Caco-2 (cell line): Measurements from ENCODE around the gene INTS6. TPM values are rescaled to one million over a fixed set of nuclear protein-coding genes. Genes with fewer than 3 reads are reported as not detected.
A peak's percentile ranks its signal among the peaks of the same experiment; 100 is the strongest.

Source experiments
- BruUV-seq: library from RNA; stranded (reverse); fragments of 400-500 nt; replicated peaks from 2 replicates; lab custom pipeline; 2021; lab: Mats Ljungman, UMichigan
- CTCF ChIA-PET: fragments of 300-600 bp; sonication (Branson Sonifier 250); formaldehyde crosslinking; loops from one replicate; lab custom pipeline; 2022; ENCODE audit warnings: antibody characterized with exemption; lab: Charles Lee
- POLR2A ChIA-PET: fragments of 300-600 bp; sonication (Branson Sonifier 250); formaldehyde crosslinking; loops from one replicate; lab custom pipeline; 2022; ENCODE audit warnings: antibody characterized with exemption; lab: Charles Lee
- DNase-seq, 2 experiments: peaks; one replicate each; pipeline versions ENCODE4 v3.0.0 to v3.0.0-alpha.2; 2020 to 2022
- H3K27me3 ChIP-seq: replicated peaks from 2 replicates; pipeline ENCODE4 v1.6.0; 2011; ENCODE audit warnings: low read length; ENCODE audit not compliant: control insufficient read depth, insufficient read depth
- H3K36me3 ChIP-seq: 2 replicates; pipeline ENCODE4 v1.5.1; 2011; ENCODE audit warnings: low read length; ENCODE audit not compliant: control insufficient read depth, insufficient read depth
- H3K4me1 ChIP-seq: fragments of 250-450 bp; sonication (Bioruptor Pico); 2 replicates; pipeline ENCODE4 v1.5.1; 2020; ENCODE audit warnings: mild to moderate bottlenecking
- H3K4me3 ChIP-seq: 2 replicates; pipeline ENCODE4 v1.5.1; 2011; ENCODE audit warnings: low read depth, mild to moderate bottlenecking, control low read depth, low read length
- H3K9me3 ChIP-seq: fragments of 250-450 bp; sonication (Bioruptor Pico); 2 replicates; pipeline ENCODE4 v1.5.1; 2020; ENCODE audit warnings: mild to moderate bottlenecking, moderate library complexity
- H3K27ac Mint-ChIP-seq: one replicate; pipeline ENCODE4 v1.8.0; 2022; ENCODE audit warnings: mixed read lengths; ENCODE audit not compliant: unreplicated experiment
- H3K27me3 Mint-ChIP-seq: one replicate; pipeline ENCODE4 v1.8.0; 2022; ENCODE audit warnings: mixed read lengths; ENCODE audit not compliant: insufficient read depth, unreplicated experiment
- H3K36me3 Mint-ChIP-seq: one replicate; pipeline ENCODE4 v1.8.0; 2022; ENCODE audit warnings: mild to moderate bottlenecking, mixed read lengths; ENCODE audit not compliant: insufficient read depth, unreplicated experiment
- H3K4me1 Mint-ChIP-seq: one replicate; pipeline ENCODE4 v1.8.0; 2022; ENCODE audit warnings: low read depth, mixed read lengths; ENCODE audit not compliant: unreplicated experiment
- H3K4me3 Mint-ChIP-seq: one replicate; pipeline ENCODE4 v1.8.0; 2022; ENCODE audit warnings: mild to moderate bottlenecking, moderate library complexity, mixed read lengths; ENCODE audit not compliant: unreplicated experiment
- H3K9me3 Mint-ChIP-seq: one replicate; pipeline ENCODE4 v1.8.0; 2022; ENCODE audit warnings: mixed read lengths; ENCODE audit not compliant: unreplicated experiment
- intact Hi-C: fragments of 100-400 bp; cut with micrococcal nuclease; formaldehyde crosslinking; loops from one replicate; pipeline ENCODE4 v1.10.0; 2022; ENCODE audit not compliant: unreplicated experiment
- total RNA-seq: library from RNA; stranded (reverse); gene quantifications from 2 replicates; pipeline ENCODE4 v1.2.3, GENCODE V29; 2022
- TF ChIP-seq, protein P1 (sequence below), 2 experiments: fragments of 200-600 bp in 1 of 2; IDR thresholded peaks; 1 replicate in 1 of 2; 2 replicates in 1 of 2; pipeline versions ENCODE4 v1.5.1 to v1.8.0; 2011 to 2022; ENCODE audit warnings: antibody characterized with exemption in 1 of 2, control low read depth in 1 of 2, inconsistent platforms in 1 of 2, low read depth in 1 of 2, low read length in 1 of 2, mild to moderate bottlenecking in 1 of 2, moderate library complexity in 1 of 2; ENCODE audit not compliant: insufficient read depth in 1 of 2, severe bottlenecking in 1 of 2, unreplicated experiment in 1 of 2

Gene INTS6
- total RNA-seq, 1 experiment from 2014 or later: 42.6 TPM

DNA sequence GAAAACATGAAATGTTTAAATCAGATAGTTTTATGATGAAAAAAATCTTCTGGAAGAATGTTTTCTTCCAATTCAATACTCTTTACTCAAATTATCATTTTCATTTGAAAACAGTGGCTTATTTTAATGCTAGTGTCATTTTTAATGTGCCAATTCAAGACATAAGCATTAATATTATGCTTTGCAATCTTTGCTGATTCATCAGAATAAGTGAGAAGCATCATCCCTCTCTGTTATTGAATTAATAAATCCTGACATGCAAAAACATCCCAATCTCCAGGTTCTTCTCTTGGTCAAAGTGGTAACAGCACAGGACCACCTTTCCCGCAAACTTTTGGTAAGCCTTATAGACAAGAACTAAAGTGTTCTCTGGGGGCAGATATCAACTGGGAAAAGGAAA, 3.8 kb downstream of the INTS6 start:
- H3K9me3 Mint-ChIP-seq: no peaks in the 10 kb centered on the region
- H3K36me3 Mint-ChIP-seq: peaks cover 50% of the 10 kb centered on the region
- ChIA-PET CTCF (no interaction called here), POLR2A (no interaction called here)
- TF ChIP-seq, protein P1, sequence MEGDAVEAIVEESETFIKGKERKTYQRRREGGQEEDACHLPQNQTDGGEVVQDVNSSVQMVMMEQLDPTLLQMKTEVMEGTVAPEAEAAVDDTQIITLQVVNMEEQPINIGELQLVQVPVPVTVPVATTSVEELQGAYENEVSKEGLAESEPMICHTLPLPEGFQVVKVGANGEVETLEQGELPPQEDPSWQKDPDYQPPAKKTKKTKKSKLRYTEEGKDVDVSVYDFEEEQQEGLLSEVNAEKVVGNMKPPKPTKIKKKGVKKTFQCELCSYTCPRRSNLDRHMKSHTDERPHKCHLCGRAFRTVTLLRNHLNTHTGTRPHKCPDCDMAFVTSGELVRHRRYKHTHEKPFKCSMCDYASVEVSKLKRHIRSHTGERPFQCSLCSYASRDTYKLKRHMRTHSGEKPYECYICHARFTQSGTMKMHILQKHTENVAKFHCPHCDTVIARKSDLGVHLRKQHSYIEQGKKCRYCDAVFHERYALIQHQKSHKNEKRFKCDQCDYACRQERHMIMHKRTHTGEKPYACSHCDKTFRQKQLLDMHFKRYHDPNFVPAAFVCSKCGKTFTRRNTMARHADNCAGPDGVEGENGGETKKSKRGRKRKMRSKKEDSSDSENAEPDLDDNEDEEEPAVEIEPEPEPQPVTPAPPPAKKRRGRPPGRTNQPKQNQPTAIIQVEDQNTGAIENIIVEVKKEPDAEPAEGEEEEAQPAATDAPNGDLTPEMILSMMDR (IDR thresholded peaks at IDR 0.05; ENCODE audit: insufficient read depth in 1 of 2, low read depth in 1 of 2, low read length in 1 of 2, severe bottlenecking in 1 of 2, unreplicated experiment in 1 of 2): no peak
- no TSS peak for BruUV-seq
- Histone ChIP-seq H3K4me3 (no peak overlapping the region), H3K36me3 (no peaks in the 10 kb centered on the region), H3K4me1 (peaks cover 6% of the 10 kb centered on the region; the same call in 1 of the 2 replicates), H3K27me3 (no peaks in the 10 kb centered on the region), H3K9me3 (no peaks in the 10 kb centered on the region)
- no peaks in the 10 kb centered on the region for H3K27me3 Mint-ChIP-seq
- no peak for DNase-seq
- H3K4me3 Mint-ChIP-seq: no peak overlapping the region
- no peak overlapping the region for H3K27ac Mint-ChIP-seq
- no peaks in the 10 kb centered on the region for H3K4me1 Mint-ChIP-seq
- intact Hi-C loops: no loop called here

DNA sequence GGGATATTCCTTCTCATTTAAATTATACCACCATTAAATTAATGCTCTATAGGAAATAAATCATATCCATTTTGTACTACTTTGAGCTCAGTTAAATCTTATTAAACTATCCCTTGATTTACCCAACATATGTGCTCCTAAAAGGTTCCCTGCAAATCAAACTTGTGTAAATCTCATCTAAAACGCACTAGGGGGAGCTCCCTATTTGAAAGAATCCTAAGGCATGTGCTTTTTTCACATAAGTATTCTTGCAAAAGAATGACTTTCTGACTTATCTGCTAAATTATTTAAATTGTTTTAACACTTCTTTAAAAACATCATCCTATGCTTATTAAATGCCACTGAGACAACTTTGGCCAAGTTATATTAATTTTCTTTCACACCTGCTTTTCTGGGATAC, 7.9 kb downstream of the INTS6 start:
- no peak for DNase-seq
- Histone ChIP-seq H3K4me3 (no peak overlapping the region), H3K9me3 (no peaks in the 10 kb centered on the region), H3K27me3 (no peaks in the 10 kb centered on the region), H3K36me3 (no peaks in the 10 kb centered on the region), H3K4me1 (no peaks in the 10 kb centered on the region)
- Mint-ChIP-seq H3K27ac (no peak overlapping the region), H3K36me3 (peaks cover 25% of the 10 kb centered on the region), H3K9me3 (no peaks in the 10 kb centered on the region), H3K4me1 (no peaks in the 10 kb centered on the region), H3K4me3 (no peak overlapping the region), H3K27me3 (no peaks in the 10 kb centered on the region)
- POLR2A ChIA-PET: interaction anchor here (1.1 kb wide), 1 partner anchor 8 kb away, joined by 12 read pairs; the partner anchor contains the start of gene INTS6
- intact Hi-C loops: loop anchor here (2.0 kb wide), 1 partner anchor 352 kb away; no protein-coding TSS in a partner anchor
- BruUV-seq: no TSS peak
- TF ChIP-seq, protein P1 (IDR thresholded peaks at IDR 0.05; ENCODE audit: insufficient read depth in 1 of 2, low read depth in 1 of 2, low read length in 1 of 2, severe bottlenecking in 1 of 2, unreplicated experiment in 1 of 2): peak; percentile 26 to 41
- CTCF ChIA-PET: interaction anchor here (0.6 to 1.3 kb wide), 3 partner anchors 178 to 353 kb away, joined by 3 to 8 read pairs (median 3); no protein-coding TSS in a partner anchor

DNA sequence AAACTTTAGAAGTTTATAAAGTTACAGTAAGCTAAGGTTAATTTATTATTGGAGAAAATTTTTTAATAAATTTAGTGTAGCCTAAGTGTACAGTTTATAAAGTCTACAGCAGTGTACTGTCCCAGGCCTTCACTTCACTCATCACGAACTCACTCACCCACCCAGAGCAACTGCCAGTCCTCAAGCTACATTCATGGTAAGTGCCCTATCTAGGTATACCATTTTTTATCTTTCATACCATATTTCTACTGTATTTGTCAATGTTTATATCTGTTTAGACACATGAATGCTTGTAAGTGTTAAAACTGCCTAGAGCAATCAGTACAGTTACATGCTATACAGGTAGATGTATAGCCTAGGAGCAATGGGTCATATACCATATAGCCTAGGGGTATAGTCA, 12.5 kb downstream of the INTS6 start:
- intact Hi-C loops: no loop called here
- Mint-ChIP-seq H3K9me3 (no peaks in the 10 kb centered on the region), H3K4me1 (no peaks in the 10 kb centered on the region), H3K27ac (no peak overlapping the region), H3K36me3 (peaks cover 22% of the 10 kb centered on the region), H3K4me3 (no peak overlapping the region), H3K27me3 (no peaks in the 10 kb centered on the region)
- Histone ChIP-seq H3K9me3 (no peaks in the 10 kb centered on the region), H3K36me3 (no peaks in the 10 kb centered on the region), H3K4me1 (peaks cover 3% of the 10 kb centered on the region; the same call in 1 of the 2 replicates), H3K27me3 (no peaks in the 10 kb centered on the region), H3K4me3 (no peak overlapping the region)
- POLR2A ChIA-PET: interaction anchor here (0.8 kb wide), 1 partner anchor 13 kb away, joined by 3 read pairs; no protein-coding TSS in a partner anchor
- BruUV-seq: no TSS peak
- DNase-seq: no peak
- CTCF ChIA-PET: no interaction called here
- TF ChIP-seq, protein P1 (IDR thresholded peaks at IDR 0.05; ENCODE audit: insufficient read depth in 1 of 2, low read depth in 1 of 2, low read length in 1 of 2, severe bottlenecking in 1 of 2, unreplicated experiment in 1 of 2): no peak
